ENCODE results near the gene SNRPE.

DNA sequence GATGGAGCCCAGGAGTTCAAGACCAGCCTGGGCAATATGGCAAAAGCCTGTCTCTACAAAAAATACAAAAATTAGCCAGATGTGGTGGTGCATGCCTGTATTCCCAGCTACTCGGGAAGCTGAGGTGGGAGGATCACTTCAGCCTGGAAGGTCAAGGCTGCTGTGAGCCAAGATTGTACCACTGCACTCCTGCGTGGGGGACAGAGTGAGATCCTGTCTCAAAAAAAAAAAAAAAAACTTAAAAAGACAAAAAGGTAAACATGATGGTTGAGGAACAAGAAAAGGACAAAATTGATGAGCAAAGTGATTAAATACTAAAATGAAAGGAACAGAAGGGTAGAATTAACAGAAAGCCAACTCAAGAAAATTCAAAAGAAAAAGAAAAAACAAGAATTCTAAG, 30.6 kb downstream of the SNRPE start:
- TF ChIP-seq, protein P1, sequence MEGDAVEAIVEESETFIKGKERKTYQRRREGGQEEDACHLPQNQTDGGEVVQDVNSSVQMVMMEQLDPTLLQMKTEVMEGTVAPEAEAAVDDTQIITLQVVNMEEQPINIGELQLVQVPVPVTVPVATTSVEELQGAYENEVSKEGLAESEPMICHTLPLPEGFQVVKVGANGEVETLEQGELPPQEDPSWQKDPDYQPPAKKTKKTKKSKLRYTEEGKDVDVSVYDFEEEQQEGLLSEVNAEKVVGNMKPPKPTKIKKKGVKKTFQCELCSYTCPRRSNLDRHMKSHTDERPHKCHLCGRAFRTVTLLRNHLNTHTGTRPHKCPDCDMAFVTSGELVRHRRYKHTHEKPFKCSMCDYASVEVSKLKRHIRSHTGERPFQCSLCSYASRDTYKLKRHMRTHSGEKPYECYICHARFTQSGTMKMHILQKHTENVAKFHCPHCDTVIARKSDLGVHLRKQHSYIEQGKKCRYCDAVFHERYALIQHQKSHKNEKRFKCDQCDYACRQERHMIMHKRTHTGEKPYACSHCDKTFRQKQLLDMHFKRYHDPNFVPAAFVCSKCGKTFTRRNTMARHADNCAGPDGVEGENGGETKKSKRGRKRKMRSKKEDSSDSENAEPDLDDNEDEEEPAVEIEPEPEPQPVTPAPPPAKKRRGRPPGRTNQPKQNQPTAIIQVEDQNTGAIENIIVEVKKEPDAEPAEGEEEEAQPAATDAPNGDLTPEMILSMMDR (tag by site-specific recombination; IDR thresholded peaks at IDR 0.05), result no peak
- TF ChIP-seq MYNN (tag by site-specific recombination; IDR thresholded peaks at IDR 0.05; ENCODE audit: borderline replicate concordance), result no peak
- TF ChIP-seq ZBTB7A (tag by site-specific recombination; IDR thresholded peaks at IDR 0.05; ENCODE audit: low read depth), result no peak
- no peak for TF ChIP-seq SP7 (tag by site-specific recombination; IDR thresholded peaks at IDR 0.05)
- no peak for TF ChIP-seq TCF7L2 (IDR thresholded peaks at IDR 0.05; ENCODE audit: borderline replicate concordance, low read depth, low read length)
- TF ChIP-seq ZNF777 (tag by site-specific recombination; IDR thresholded peaks at IDR 0.05; ENCODE audit: borderline replicate concordance), result no peak
- no peak for TF ChIP-seq PRDM2 (tag by site-specific recombination; IDR thresholded peaks at IDR 0.05; ENCODE audit: borderline replicate concordance)

Data from HEK293 (cell line).